Duodenal mucosa (tissue), 2 donors: ENCODE data around the gene USP40.

Experiments
- H3K27ac ChIP-seq: one replicate; pipeline ENCODE4 v1.7.0; 2013; ENCODE audit warnings: low read depth, low read length
- H3K27me3 ChIP-seq, 2 donors: one replicate each; pipeline ENCODE4 v1.7.0; 2013; ENCODE audit warnings: low read length in 2 of 2, control low read depth in 1 of 2; ENCODE audit not compliant: insufficient read depth in 2 of 2, control insufficient read depth in 1 of 2
- H3K36me3 ChIP-seq, 2 donors: one replicate each; pipeline ENCODE4 v1.7.0; 2013; ENCODE audit warnings: low read length in 2 of 2, control low read depth in 1 of 2; ENCODE audit not compliant: insufficient read depth in 2 of 2, control insufficient read depth in 1 of 2
- H3K4me1 ChIP-seq, 2 donors: one replicate each; pipeline ENCODE4 v1.7.0; 2013; ENCODE audit warnings: low read length in 2 of 2, control low read depth in 1 of 2; ENCODE audit not compliant: insufficient read depth in 2 of 2, control insufficient read depth in 1 of 2
- H3K4me3 ChIP-seq, 2 donors: one replicate each; pipeline ENCODE4 v1.7.0; 2013; ENCODE audit warnings: low read length in 2 of 2, low read depth in 1 of 2
- H3K9ac ChIP-seq, 2 donors: one replicate each; pipeline ENCODE4 v1.7.0; 2013; ENCODE audit warnings: low read length in 2 of 2, low read depth in 1 of 2
- H3K9me3 ChIP-seq, 2 donors: one replicate each; pipeline ENCODE4 v1.7.0; 2013; ENCODE audit warnings: low read length in 2 of 2, control low read depth in 1 of 2; ENCODE audit not compliant: control insufficient read depth in 1 of 2

The USP40 gene, protein sequence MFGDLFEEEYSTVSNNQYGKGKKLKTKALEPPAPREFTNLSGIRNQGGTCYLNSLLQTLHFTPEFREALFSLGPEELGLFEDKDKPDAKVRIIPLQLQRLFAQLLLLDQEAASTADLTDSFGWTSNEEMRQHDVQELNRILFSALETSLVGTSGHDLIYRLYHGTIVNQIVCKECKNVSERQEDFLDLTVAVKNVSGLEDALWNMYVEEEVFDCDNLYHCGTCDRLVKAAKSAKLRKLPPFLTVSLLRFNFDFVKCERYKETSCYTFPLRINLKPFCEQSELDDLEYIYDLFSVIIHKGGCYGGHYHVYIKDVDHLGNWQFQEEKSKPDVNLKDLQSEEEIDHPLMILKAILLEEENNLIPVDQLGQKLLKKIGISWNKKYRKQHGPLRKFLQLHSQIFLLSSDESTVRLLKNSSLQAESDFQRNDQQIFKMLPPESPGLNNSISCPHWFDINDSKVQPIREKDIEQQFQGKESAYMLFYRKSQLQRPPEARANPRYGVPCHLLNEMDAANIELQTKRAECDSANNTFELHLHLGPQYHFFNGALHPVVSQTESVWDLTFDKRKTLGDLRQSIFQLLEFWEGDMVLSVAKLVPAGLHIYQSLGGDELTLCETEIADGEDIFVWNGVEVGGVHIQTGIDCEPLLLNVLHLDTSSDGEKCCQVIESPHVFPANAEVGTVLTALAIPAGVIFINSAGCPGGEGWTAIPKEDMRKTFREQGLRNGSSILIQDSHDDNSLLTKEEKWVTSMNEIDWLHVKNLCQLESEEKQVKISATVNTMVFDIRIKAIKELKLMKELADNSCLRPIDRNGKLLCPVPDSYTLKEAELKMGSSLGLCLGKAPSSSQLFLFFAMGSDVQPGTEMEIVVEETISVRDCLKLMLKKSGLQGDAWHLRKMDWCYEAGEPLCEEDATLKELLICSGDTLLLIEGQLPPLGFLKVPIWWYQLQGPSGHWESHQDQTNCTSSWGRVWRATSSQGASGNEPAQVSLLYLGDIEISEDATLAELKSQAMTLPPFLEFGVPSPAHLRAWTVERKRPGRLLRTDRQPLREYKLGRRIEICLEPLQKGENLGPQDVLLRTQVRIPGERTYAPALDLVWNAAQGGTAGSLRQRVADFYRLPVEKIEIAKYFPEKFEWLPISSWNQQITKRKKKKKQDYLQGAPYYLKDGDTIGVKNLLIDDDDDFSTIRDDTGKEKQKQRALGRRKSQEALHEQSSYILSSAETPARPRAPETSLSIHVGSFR

DNA sequence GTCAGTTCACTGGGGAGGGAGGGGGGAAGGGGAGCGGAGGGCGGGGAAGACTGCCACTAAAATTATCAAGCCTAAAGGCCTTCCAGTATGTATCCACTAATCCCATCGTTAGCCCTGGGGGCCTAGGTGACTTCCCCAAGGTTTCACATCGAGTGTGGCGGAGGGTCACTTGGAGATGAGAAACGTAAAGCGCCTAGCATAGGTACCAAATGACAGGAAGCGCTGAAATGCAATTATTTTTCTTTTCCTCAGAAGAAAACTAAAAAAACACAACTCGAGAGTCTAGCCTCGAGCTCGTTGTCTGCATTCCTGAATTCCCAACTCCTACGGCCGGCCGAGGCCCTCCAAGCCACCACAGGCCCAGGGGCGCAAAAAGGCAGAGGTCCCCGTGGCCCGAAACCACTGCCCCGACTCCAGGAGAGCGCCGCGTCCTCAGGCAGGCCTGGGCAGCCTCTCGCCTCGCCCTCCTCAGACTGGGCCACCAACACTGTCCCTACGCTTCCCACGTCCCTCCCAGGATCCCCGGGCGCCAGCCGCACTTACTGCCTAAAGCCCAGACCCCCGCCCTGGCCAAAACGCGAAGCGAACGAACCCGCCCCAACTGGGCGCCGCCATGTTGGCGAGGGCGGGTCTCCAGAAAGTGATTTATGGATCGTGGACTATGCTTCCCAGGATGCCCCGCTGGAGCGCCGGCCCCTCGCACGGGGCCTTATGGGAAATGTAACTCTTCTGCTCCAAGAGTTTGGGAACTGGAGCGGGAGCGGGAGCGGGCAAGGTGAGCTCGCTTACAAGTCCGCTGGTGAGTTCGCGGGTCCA is at the start of gene USP40:
Gene USP40, minus strand, starts transcription at position 642 of the 816 bp plus-strand sequence. CDS start 1,228 bp downstream, outside the sequence.
- Histone ChIP-seq H3K27me3 (no peaks in the 10 kb centered on the region), H3K4me3 (peak within 1 kb of the TSS; percentile 92 to 97), H3K27ac (peak within 1 kb of the TSS; percentile 93), H3K9me3 (no peaks in the 10 kb centered on the region), H3K4me1 (peaks cover 5 to 7% of the 10 kb centered on the region in 2 donors), H3K9ac (peak within 1 kb of the TSS; percentile 83 to 97), H3K36me3 (peaks cover 0 to 3% of the 10 kb centered on the region in 2 donors)

DNA sequence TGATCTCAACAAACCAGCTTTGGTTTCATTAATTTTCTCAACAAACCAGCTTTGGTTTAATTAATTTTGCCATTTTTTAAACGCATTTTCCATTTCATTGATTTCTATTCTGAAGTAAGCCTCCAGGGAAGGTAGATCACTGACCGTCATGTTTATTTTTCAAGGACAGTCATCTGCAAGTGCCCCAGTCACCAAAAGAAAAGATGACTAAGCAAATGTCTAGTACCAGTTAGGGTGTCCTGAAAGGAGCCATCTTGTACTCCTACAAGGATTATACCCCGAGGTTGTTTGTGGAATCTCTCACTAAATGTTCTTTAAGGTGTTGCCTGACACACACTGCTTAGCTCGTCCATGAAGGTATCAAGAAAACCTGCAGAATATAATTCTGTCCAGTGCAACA is 44.7 kb upstream of the USP40 start:
- H3K4me1 ChIP-seq, result no peaks in the 10 kb centered on the region
- H3K4me3 ChIP-seq, result no peak overlapping the region
- no peak overlapping the region for H3K27ac ChIP-seq
- H3K27me3 ChIP-seq, result no peaks in the 10 kb centered on the region
- no peaks in the 10 kb centered on the region for H3K36me3 ChIP-seq
- H3K9me3 ChIP-seq, result no peaks in the 10 kb centered on the region
- H3K9ac ChIP-seq, result no peak overlapping the region

DNA sequence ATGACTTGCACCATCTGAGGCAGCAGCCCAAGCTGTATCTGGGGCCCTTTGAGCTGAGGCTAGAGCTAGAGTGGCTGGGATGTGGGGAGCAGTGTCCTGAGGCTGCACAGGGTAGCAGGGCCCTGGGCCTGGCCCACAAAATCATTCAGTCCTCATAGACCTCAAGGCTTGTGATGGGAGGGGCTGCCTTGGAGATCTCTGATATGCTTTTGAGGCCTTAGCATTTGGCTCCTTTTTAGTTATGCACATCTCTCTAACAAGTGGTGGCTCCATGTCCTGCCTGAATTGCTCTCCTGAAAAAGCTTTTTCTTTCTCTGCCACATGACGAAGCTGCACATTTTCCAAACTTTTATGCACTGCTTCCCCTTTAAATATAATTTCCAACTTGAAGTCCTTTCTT is 39.1 kb upstream of the USP40 start:
- no peak overlapping the region for H3K27ac ChIP-seq
- no peaks in the 10 kb centered on the region for H3K36me3 ChIP-seq
- H3K9ac ChIP-seq, result no peak overlapping the region
- no peaks in the 10 kb centered on the region for H3K27me3 ChIP-seq
- H3K4me3 ChIP-seq, result no peak overlapping the region
- no peaks in the 10 kb centered on the region for H3K9me3 ChIP-seq
- no peaks in the 10 kb centered on the region for H3K4me1 ChIP-seq

DNA sequence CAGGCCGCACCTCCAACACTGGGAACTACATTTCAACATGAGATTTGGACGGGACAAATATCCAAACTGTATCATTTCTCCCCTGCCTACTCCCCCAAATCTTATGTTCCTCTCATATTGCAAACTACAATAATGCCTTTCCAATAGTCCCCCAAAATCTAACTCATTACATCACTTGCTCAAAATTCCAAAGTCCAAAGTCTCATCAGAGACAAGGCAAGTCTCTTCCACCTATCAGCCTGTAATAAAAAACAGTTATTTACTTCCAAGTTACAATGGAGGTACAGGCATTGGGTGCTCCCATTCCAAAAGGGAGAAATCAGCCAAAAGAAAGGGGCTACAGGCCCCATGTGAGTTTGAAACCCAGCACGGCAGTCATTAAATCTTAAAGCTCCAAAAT is 38.2 kb upstream of the USP40 start:
- H3K9ac ChIP-seq, result no peak overlapping the region
- H3K9me3 ChIP-seq, result no peaks in the 10 kb centered on the region
- no peaks in the 10 kb centered on the region for H3K27me3 ChIP-seq
- no peaks in the 10 kb centered on the region for H3K36me3 ChIP-seq
- no peak overlapping the region for H3K4me3 ChIP-seq
- H3K27ac ChIP-seq, result no peak overlapping the region
- H3K4me1 ChIP-seq, result no peaks in the 10 kb centered on the region

DNA sequence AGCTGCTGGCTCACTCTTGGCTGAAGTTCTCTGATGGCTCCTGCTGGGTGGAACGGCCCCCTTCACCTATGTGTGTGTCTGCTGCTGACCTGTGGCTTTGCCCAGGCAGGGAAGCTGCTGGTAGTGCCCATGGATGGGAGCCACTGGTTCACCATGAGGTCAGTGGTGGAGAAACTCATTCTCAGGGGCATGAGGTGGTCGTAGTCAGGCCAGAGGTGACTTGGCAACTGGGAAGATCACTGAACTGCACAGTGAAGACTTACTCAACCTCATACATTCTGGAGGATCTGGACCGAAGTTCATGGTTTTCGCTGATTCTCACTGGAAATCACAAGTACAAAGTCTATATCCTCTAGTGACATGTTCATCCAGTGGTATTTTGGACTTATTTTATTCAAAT is 36.9 kb upstream of the USP40 start:
- Histone ChIP-seq H3K27me3 (no peaks in the 10 kb centered on the region), H3K36me3 (no peaks in the 10 kb centered on the region), H3K4me1 (no peaks in the 10 kb centered on the region), H3K9ac (no peak overlapping the region), H3K4me3 (no peak overlapping the region), H3K9me3 (no peaks in the 10 kb centered on the region), H3K27ac (no peak overlapping the region)

DNA sequence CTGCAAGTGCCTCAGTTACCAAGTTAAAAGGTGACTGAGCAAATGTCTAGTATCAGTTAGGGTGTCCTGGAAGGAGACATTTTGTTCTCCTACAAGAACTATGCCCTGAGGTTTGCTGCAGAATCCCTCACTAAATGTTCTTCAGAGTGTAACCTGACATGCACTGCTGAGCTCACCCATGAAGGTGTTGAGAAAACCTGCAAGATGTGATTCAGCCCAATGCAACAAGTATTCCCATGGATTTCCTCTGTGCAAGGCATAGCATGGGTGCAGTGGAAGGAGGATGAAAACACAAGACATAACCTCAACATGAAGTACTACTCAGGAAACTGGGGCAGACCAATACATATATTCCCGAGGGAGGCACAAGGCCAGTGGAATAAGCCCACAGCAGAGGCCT is 35.5 kb upstream of the USP40 start:
- Histone ChIP-seq H3K4me1 (no peaks in the 10 kb centered on the region), H3K27me3 (no peaks in the 10 kb centered on the region), H3K27ac (no peak overlapping the region), H3K9ac (no peak overlapping the region), H3K36me3 (no peaks in the 10 kb centered on the region), H3K9me3 (no peaks in the 10 kb centered on the region), H3K4me3 (no peak overlapping the region)

DNA sequence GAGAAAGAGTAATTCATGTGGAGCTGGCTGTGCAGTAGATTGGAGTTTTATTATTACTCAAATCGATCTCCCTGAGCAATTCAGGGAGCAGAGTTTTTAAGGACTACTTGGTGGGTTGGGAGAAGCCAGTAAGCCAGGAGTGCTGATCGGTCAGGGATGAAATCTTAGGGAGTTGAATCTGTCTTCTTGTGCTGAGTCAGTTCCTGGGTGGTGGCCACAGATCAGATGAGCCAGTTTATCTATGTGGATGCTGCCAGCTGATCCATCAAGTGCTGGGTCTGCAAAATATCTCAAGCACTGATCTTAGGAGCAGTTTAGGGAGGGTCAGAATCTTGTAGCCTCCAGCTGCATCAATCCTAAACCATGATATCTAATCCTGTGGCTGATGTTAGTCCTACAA is 33.8 kb upstream of the USP40 start:
- Histone ChIP-seq H3K4me1 (no peaks in the 10 kb centered on the region), H3K4me3 (no peak overlapping the region), H3K36me3 (no peaks in the 10 kb centered on the region), H3K27ac (no peak overlapping the region), H3K9me3 (no peaks in the 10 kb centered on the region), H3K9ac (no peak overlapping the region), H3K27me3 (no peaks in the 10 kb centered on the region)

DNA sequence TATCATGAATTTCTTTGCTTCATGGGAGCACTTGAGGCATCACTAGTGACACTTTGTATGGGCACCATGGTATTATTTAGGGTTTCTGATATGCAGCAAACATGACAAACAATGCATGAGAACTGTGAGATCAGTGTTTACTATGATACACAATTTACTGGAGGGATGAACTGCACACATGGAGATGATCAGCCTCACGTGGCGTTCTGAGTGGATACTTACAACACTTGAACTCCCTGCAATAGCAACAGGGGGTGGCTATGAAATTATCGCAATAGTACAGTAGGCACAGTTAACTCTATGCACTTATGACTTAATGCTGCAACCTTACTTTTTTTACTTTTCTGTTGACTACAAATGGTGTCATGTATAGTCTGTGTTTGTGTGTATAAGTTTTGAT is 32.4 kb upstream of the USP40 start:
- H3K27me3 ChIP-seq, result no peaks in the 10 kb centered on the region
- H3K9ac ChIP-seq, result no peak overlapping the region
- no peaks in the 10 kb centered on the region for H3K9me3 ChIP-seq
- H3K36me3 ChIP-seq, result no peaks in the 10 kb centered on the region
- no peak overlapping the region for H3K4me3 ChIP-seq
- no peaks in the 10 kb centered on the region for H3K4me1 ChIP-seq
- H3K27ac ChIP-seq, result no peak overlapping the region

DNA sequence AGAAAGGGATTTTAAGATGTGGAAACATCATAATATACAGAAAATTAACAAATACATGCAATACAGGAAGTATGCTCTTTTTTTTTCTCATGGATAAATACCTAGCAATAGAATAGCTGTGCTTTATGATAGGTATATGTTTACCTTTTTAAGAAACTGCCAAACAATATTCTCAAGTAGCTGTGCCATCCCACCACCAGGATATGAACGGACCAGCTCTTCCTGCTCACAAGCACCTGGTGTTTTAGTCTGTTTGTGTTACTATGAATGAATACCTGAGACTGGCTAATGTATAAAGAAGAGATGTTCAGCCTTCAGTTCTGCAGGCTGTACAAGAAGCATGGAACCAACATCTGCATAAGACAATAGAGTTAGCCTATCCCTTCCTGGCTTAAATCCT is 30.9 kb upstream of the USP40 start:
- Histone ChIP-seq H3K9me3 (no peaks in the 10 kb centered on the region), H3K9ac (no peak overlapping the region), H3K4me1 (no peaks in the 10 kb centered on the region), H3K36me3 (no peaks in the 10 kb centered on the region), H3K4me3 (no peak overlapping the region), H3K27ac (no peak overlapping the region), H3K27me3 (no peaks in the 10 kb centered on the region)
